Activated T-cell treated with anti-CD3 and anti-CD28 coated beads, Interleukin-2, amount 50 U/mL, for 72 hours (primary cell): ENCODE data around the gene BST1. TPM values are rescaled to one million over a fixed set of nuclear protein-coding genes. Genes with fewer than 3 reads are reported as not detected.
A peak's percentile ranks its signal among the peaks of the same experiment; 100 is the strongest.

ENCODE experiments used
- ATAC-seq, 2 donors: fragments of 150-1000 bp; cut with Tn5 transposase; replicated peaks in 1 of 2; 2 replicates each; pipeline ENCODE4 v1.10.0; 2021; ENCODE audit warnings: moderate library complexity in 2 of 2, mild to moderate bottlenecking in 1 of 2
- DNase-seq, 2 donors: peaks; one replicate each; pipeline ENCODE4 v3.0.0; 2021 to 2022; ENCODE audit warnings: mixed read lengths in 1 of 2
- H3K27ac Mint-ChIP-seq: one replicate; pipeline ENCODE4 v1.8.0; 2022; ENCODE audit warnings: mild to moderate bottlenecking, moderate library complexity, mixed read lengths
- H3K27me3 Mint-ChIP-seq: one replicate; pipeline ENCODE4 v1.8.0; 2022; ENCODE audit warnings: low read depth, mixed read lengths
- H3K36me3 Mint-ChIP-seq, 2 donors: one replicate each; pipeline ENCODE4 v1.8.0; 2022; ENCODE audit warnings: mixed read lengths in 2 of 2, mild to moderate bottlenecking in 1 of 2; ENCODE audit not compliant: insufficient read depth in 2 of 2
- H3K4me1 Mint-ChIP-seq: one replicate; pipeline ENCODE4 v1.8.0; 2022; ENCODE audit warnings: low read depth, mixed read lengths
- H3K4me3 Mint-ChIP-seq, 2 donors: one replicate each; pipeline ENCODE4 v1.8.0; 2022; ENCODE audit warnings: mild to moderate bottlenecking in 2 of 2, mixed read lengths in 2 of 2, moderate library complexity in 2 of 2
- H3K9me3 Mint-ChIP-seq, 2 donors: one replicate each; pipeline ENCODE4 v1.8.0; 2022; ENCODE audit warnings: mixed read lengths in 2 of 2
- total RNA-seq, 2 donors: library from RNA; stranded (reverse); gene quantifications; one replicate each; pipeline ENCODE4 v1.2.3, GENCODE V29; 2022

BST1 gene
- total RNA-seq, 2 donors from 2014 or later: 0.24 to 0.65 TPM

- no peak for ATAC-seq
- peak overlapping the region; percentile 87 to 92 for H3K4me3 Mint-ChIP-seq
Measured at GRCh38 chr4:15704129-15704528, 1.3 kb downstream of the BST1 start.

GRCh38 chr4:15706646-15707362 lies 3.9 kb downstream of the BST1 start:
- H3K27ac Mint-ChIP-seq: no peak overlapping the region
- peaks cover 14% of the 10 kb centered on the region for H3K27me3 Mint-ChIP-seq
- H3K4me3 Mint-ChIP-seq: no peak overlapping the region
- no peaks in the 10 kb centered on the region for H3K36me3 Mint-ChIP-seq
- no peak for ATAC-seq
- H3K9me3 Mint-ChIP-seq: no peaks in the 10 kb centered on the region
- peaks cover 5% of the 10 kb centered on the region for H3K4me1 Mint-ChIP-seq
- no peak for DNase-seq

More at GRCh38 chr4:15704129-15704528, 1.3 kb downstream of the BST1 start:
- Mint-ChIP-seq H3K4me1 (peaks cover 5% of the 10 kb centered on the region), H3K9me3 (no peaks in the 10 kb centered on the region), H3K27ac (no peak overlapping the region), H3K36me3 (no peaks in the 10 kb centered on the region), H3K27me3 (peaks cover 30% of the 10 kb centered on the region)
- no peak for DNase-seq

- DNase-seq (no peak), ATAC-seq (no peak)
- no peaks in the 10 kb centered on the region for H3K9me3 Mint-ChIP-seq
- peaks cover 5% of the 10 kb centered on the region for H3K4me1 Mint-ChIP-seq
- H3K27ac Mint-ChIP-seq: no peak overlapping the region
- H3K27me3 Mint-ChIP-seq: peaks cover 14% of the 10 kb centered on the region
- no peak overlapping the region for H3K4me3 Mint-ChIP-seq
- H3K36me3 Mint-ChIP-seq: no peaks in the 10 kb centered on the region
Measured at GRCh38 chr4:15707363-15707715, 4.5 kb downstream of the BST1 start.

- DNase-seq (no peak), ATAC-seq (peak; percentile 49 to 62)
- Mint-ChIP-seq H3K36me3 (no peaks in the 10 kb centered on the region), H3K4me3 (no peak overlapping the region), H3K27ac (no peak overlapping the region), H3K9me3 (no peaks in the 10 kb centered on the region), H3K4me1 (no peaks in the 10 kb centered on the region), H3K27me3 (no peaks in the 10 kb centered on the region)
Measured at GRCh38 chr4:15711762-15712161, 8.9 kb downstream of the BST1 start.

GRCh38 chr4:15712214-15712613 lies 9.3 kb downstream of the BST1 start:
- no peak for DNase-seq
- H3K36me3 Mint-ChIP-seq: no peaks in the 10 kb centered on the region
- peak; percentile 36 to 58 for ATAC-seq
- no peak overlapping the region for H3K4me3 Mint-ChIP-seq
- no peaks in the 10 kb centered on the region for H3K4me1 Mint-ChIP-seq
- H3K27me3 Mint-ChIP-seq: no peaks in the 10 kb centered on the region
- H3K9me3 Mint-ChIP-seq: no peaks in the 10 kb centered on the region
- no peak overlapping the region for H3K27ac Mint-ChIP-seq

GRCh38 chr4:15714141-15714540 lies 11.3 kb downstream of the BST1 start:
- H3K9me3 Mint-ChIP-seq: no peaks in the 10 kb centered on the region
- no peaks in the 10 kb centered on the region for H3K36me3 Mint-ChIP-seq
- no peaks in the 10 kb centered on the region for H3K4me1 Mint-ChIP-seq
- ATAC-seq (no peak), DNase-seq (no peak)
- H3K27ac Mint-ChIP-seq: no peak overlapping the region
- H3K27me3 Mint-ChIP-seq: no peaks in the 10 kb centered on the region
- no peak overlapping the region for H3K4me3 Mint-ChIP-seq

GRCh38 chr4:15714646-15715435 lies 12.0 kb downstream of the BST1 start:
- no peak for ATAC-seq

GRCh38 chr4:15716115-15716514 lies 13.2 kb downstream of the BST1 start:
- DNase-seq: no peak
- H3K27me3 Mint-ChIP-seq: no peaks in the 10 kb centered on the region
- H3K4me1 Mint-ChIP-seq: no peaks in the 10 kb centered on the region
- no peak overlapping the region for H3K27ac Mint-ChIP-seq
- H3K4me3 Mint-ChIP-seq: no peak overlapping the region
- no peak for ATAC-seq
- H3K9me3 Mint-ChIP-seq: no peaks in the 10 kb centered on the region
- no peaks in the 10 kb centered on the region for H3K36me3 Mint-ChIP-seq

More at GRCh38 chr4:15714646-15715435, 12.0 kb downstream of the BST1 start:
- no peak overlapping the region for H3K4me3 Mint-ChIP-seq
- no peaks in the 10 kb centered on the region for H3K4me1 Mint-ChIP-seq
- no peaks in the 10 kb centered on the region for H3K9me3 Mint-ChIP-seq
- DNase-seq: no peak
- H3K27ac Mint-ChIP-seq: no peak overlapping the region
- no peaks in the 10 kb centered on the region for H3K36me3 Mint-ChIP-seq
- H3K27me3 Mint-ChIP-seq: no peaks in the 10 kb centered on the region

- no peaks in the 10 kb centered on the region for H3K36me3 Mint-ChIP-seq
Measured at GRCh38 chr4:15717086-15717485, 14.2 kb downstream of the BST1 start.

GRCh38 chr4:15717657-15718416 lies 15.0 kb downstream of the BST1 start:
- Mint-ChIP-seq H3K27ac (no peak overlapping the region), H3K27me3 (no peaks in the 10 kb centered on the region), H3K36me3 (no peaks in the 10 kb centered on the region), H3K9me3 (no peaks in the 10 kb centered on the region), H3K4me1 (no peaks in the 10 kb centered on the region), H3K4me3 (no peak overlapping the region)
- ATAC-seq: no peak
- DNase-seq: no peak

More at GRCh38 chr4:15717086-15717485, 14.2 kb downstream of the BST1 start:
- ATAC-seq: no peak
- Mint-ChIP-seq H3K9me3 (no peaks in the 10 kb centered on the region), H3K4me3 (no peak overlapping the region), H3K27ac (no peak overlapping the region), H3K27me3 (no peaks in the 10 kb centered on the region), H3K4me1 (no peaks in the 10 kb centered on the region)
- DNase-seq: no peak

GRCh38 chr4:15718465-15718864 lies 15.6 kb downstream of the BST1 start:
- DNase-seq: no peak
- no peaks in the 10 kb centered on the region for H3K4me1 Mint-ChIP-seq

GRCh38 chr4:15718959-15719358 lies 16.1 kb downstream of the BST1 start:
- no peaks in the 10 kb centered on the region for H3K36me3 Mint-ChIP-seq
- no peak overlapping the region for H3K4me3 Mint-ChIP-seq
- DNase-seq: no peak
- no peak for ATAC-seq
- H3K4me1 Mint-ChIP-seq: no peaks in the 10 kb centered on the region
- H3K9me3 Mint-ChIP-seq: no peaks in the 10 kb centered on the region
- H3K27me3 Mint-ChIP-seq: no peaks in the 10 kb centered on the region
- no peak overlapping the region for H3K27ac Mint-ChIP-seq

More at GRCh38 chr4:15718465-15718864, 15.6 kb downstream of the BST1 start:
- no peak overlapping the region for H3K27ac Mint-ChIP-seq
- H3K4me3 Mint-ChIP-seq: no peak overlapping the region
- no peaks in the 10 kb centered on the region for H3K27me3 Mint-ChIP-seq
- H3K36me3 Mint-ChIP-seq: no peaks in the 10 kb centered on the region
- ATAC-seq: no peak
- no peaks in the 10 kb centered on the region for H3K9me3 Mint-ChIP-seq

GRCh38 chr4:15719506-15719905 lies 16.6 kb downstream of the BST1 start:
- no peak for ATAC-seq
- no peak for DNase-seq
- Mint-ChIP-seq H3K36me3 (no peaks in the 10 kb centered on the region), H3K4me3 (no peak overlapping the region), H3K27me3 (no peaks in the 10 kb centered on the region), H3K27ac (no peak overlapping the region), H3K4me1 (no peaks in the 10 kb centered on the region), H3K9me3 (no peaks in the 10 kb centered on the region)
